SKM-1 treated with dmso at 0.1 percent for 144 hours (cell line): ENCODE measurements around the gene DPYD.
"Not testable (repeated sequence)": the region's sequence is repeated elsewhere in the genome, so short reads cannot be mapped to it uniquely, and the experiment has no call there.

Experiments used
- DNase-seq: peaks from one replicate; lab custom pipeline; 2025; ENCODE audit not compliant: unreplicated experiment; lab: John Stamatoyannopoulos, UW

The DPYD gene

GRCh38 chr1:97379387-97380075, 541.3 kb downstream of the DPYD start:
- peak; percentile 2 for DNase-seq

GRCh38 chr1:97378596-97378995, 542.2 kb downstream of the DPYD start:
- DNase-seq: no peak

GRCh38 chr1:97377432-97378034, 543.3 kb downstream of the DPYD start:
- no peak for DNase-seq

GRCh38 chr1:97373000-97373399, 547.8 kb downstream of the DPYD start:
- no peak for DNase-seq

- no peak for DNase-seq
These were observed 548.3 kb downstream of the DPYD start for GRCh38 chr1:97372531-97372930.

- DNase-seq: no peak
These were observed 552.5 kb downstream of the DPYD start for GRCh38 chr1:97368296-97368695.

GRCh38 chr1:97366984-97367383, 553.9 kb downstream of the DPYD start:
- DNase-seq: no peak

GRCh38 chr1:97365026-97365425, 555.8 kb downstream of the DPYD start:
- DNase-seq: no peak

GRCh38 chr1:97364086-97364485, 556.7 kb downstream of the DPYD start:
- no peak for DNase-seq

GRCh38 chr1:97356309-97356708, 564.5 kb downstream of the DPYD start:
- no peak for DNase-seq

GRCh38 chr1:97352936-97353382, 567.9 kb downstream of the DPYD start:
- DNase-seq: no peak

- DNase-seq: no peak
These were observed 569.0 kb downstream of the DPYD start for GRCh38 chr1:97351846-97352245.

- DNase-seq: no peak
These were observed 570.2 kb downstream of the DPYD start for GRCh38 chr1:97350662-97351061.

- DNase-seq: no peak
These were observed 570.6 kb downstream of the DPYD start for GRCh38 chr1:97350241-97350640.

- not testable (repeated sequence) for DNase-seq
These were observed 571.0 kb downstream of the DPYD start for GRCh38 chr1:97349794-97350193.

- DNase-seq: no peak
These were observed 572.1 kb downstream of the DPYD start for GRCh38 chr1:97348599-97349265.

GRCh38 chr1:97340951-97341350, 579.9 kb downstream of the DPYD start:
- no peak for DNase-seq

GRCh38 chr1:97338347-97338746, 582.5 kb downstream of the DPYD start:
- no peak for DNase-seq

- DNase-seq: no peak
These were observed 583.4 kb downstream of the DPYD start for GRCh38 chr1:97337250-97338030.

GRCh38 chr1:97334454-97334853, 586.4 kb downstream of the DPYD start:
- DNase-seq: no peak

- DNase-seq: no peak
These were observed 588.1 kb downstream of the DPYD start for GRCh38 chr1:97332716-97333115.
